ENCODE measurements around the gene TMEM52.

TMEM52 gene

GRCh38 chr1:1929102-1929638, 10.1 kb upstream of the TMEM52 start:
- Histone ChIP-seq H3K27me3 (replicated peaks; ENCODE audit: insufficient read depth, low read length) (peaks cover 72% of the 10 kb centered on the region), H3K4me1 (ENCODE audit: low read length) (no peaks in the 10 kb centered on the region), H4K20me1 (ENCODE audit: insufficient read depth, low read length) (no peaks in the 10 kb centered on the region), H3K79me2 (ENCODE audit: low read length) (no peaks in the 10 kb centered on the region), H3K9me2 (replicated peaks; ENCODE audit: insufficient read depth, low read length) (no peaks in the 10 kb centered on the region), H3K4me3 (ENCODE audit: low read length) (no peak overlapping the region), H3K4me2 (ENCODE audit: low read depth, low read length) (no peak overlapping the region), H3K9me3 (replicated peaks; ENCODE audit: insufficient read depth, low read length) (no peaks in the 10 kb centered on the region), H3K9ac (ENCODE audit: low read length) (no peak overlapping the region), H3F3A (ENCODE audit: insufficient read depth, low read length) (no peaks in the 10 kb centered on the region), H2AFZ (ENCODE audit: low read length) (no peak overlapping the region), H3K27ac (ENCODE audit: low read length) (no peak overlapping the region), H3K36me3 (replicated peaks; ENCODE audit: insufficient read depth, low read length) (no peaks in the 10 kb centered on the region)
- TF ChIP-seq EZH2 (optimal IDR thresholded peaks at IDR 0.05; ENCODE audit: low read depth, low read length) (no peak), CTCF (IDR thresholded peaks at IDR 0.05; ENCODE audit: low read length) (no peak), EZH2phosphoT487 (IDR thresholded peaks at IDR 0.05; ENCODE audit: low read length) (no peak)
- DNase-seq: no peak

- Histone ChIP-seq H3K4me3 (ENCODE audit: low read length) (no peak overlapping the region), H3K27me3 (replicated peaks; ENCODE audit: insufficient read depth, low read length) (peaks cover 69% of the 10 kb centered on the region), H2AFZ (ENCODE audit: low read length) (no peak overlapping the region), H3K36me3 (replicated peaks; ENCODE audit: insufficient read depth, low read length) (no peaks in the 10 kb centered on the region), H4K20me1 (ENCODE audit: insufficient read depth, low read length) (no peaks in the 10 kb centered on the region), H3F3A (ENCODE audit: insufficient read depth, low read length) (no peaks in the 10 kb centered on the region), H3K9ac (ENCODE audit: low read length) (no peak overlapping the region), H3K9me2 (replicated peaks; ENCODE audit: insufficient read depth, low read length) (no peaks in the 10 kb centered on the region), H3K4me2 (ENCODE audit: low read depth, low read length) (no peak overlapping the region), H3K79me2 (ENCODE audit: low read length) (no peaks in the 10 kb centered on the region), H3K27ac (ENCODE audit: low read length) (no peak overlapping the region), H3K9me3 (replicated peaks; ENCODE audit: insufficient read depth, low read length) (no peaks in the 10 kb centered on the region), H3K4me1 (ENCODE audit: low read length) (no peaks in the 10 kb centered on the region)
- no peak for TF ChIP-seq CTCF (IDR thresholded peaks at IDR 0.05; ENCODE audit: low read length)
- TF ChIP-seq EZH2 (optimal IDR thresholded peaks at IDR 0.05; ENCODE audit: low read depth, low read length): no peak
- TF ChIP-seq EZH2phosphoT487 (IDR thresholded peaks at IDR 0.05; ENCODE audit: low read length): no peak
- DNase-seq: no peak
Observed at GRCh38 chr1:1928231-1929101, 9.4 kb upstream of the TMEM52 start.

GRCh38 chr1:1927751-1928150, 8.7 kb upstream of the TMEM52 start:
- Histone ChIP-seq H3K36me3 (replicated peaks; ENCODE audit: insufficient read depth, low read length) (no peaks in the 10 kb centered on the region), H3K4me1 (ENCODE audit: low read length) (no peaks in the 10 kb centered on the region), H2AFZ (ENCODE audit: low read length) (no peak overlapping the region), H4K20me1 (ENCODE audit: insufficient read depth, low read length) (no peaks in the 10 kb centered on the region), H3K9me3 (replicated peaks; ENCODE audit: insufficient read depth, low read length) (no peaks in the 10 kb centered on the region), H3K27ac (ENCODE audit: low read length) (no peak overlapping the region), H3K4me2 (ENCODE audit: low read depth, low read length) (no peak overlapping the region), H3K4me3 (ENCODE audit: low read length) (no peak overlapping the region), H3K27me3 (replicated peaks; ENCODE audit: insufficient read depth, low read length) (peaks cover 71% of the 10 kb centered on the region), H3K9me2 (replicated peaks; ENCODE audit: insufficient read depth, low read length) (no peaks in the 10 kb centered on the region), H3K9ac (ENCODE audit: low read length) (no peak overlapping the region), H3K79me2 (ENCODE audit: low read length) (no peaks in the 10 kb centered on the region), H3F3A (ENCODE audit: insufficient read depth, low read length) (no peaks in the 10 kb centered on the region)
- TF ChIP-seq EZH2 (optimal IDR thresholded peaks at IDR 0.05; ENCODE audit: low read depth, low read length): no peak
- TF ChIP-seq EZH2phosphoT487 (IDR thresholded peaks at IDR 0.05; ENCODE audit: low read length): no peak
- TF ChIP-seq CTCF (IDR thresholded peaks at IDR 0.05; ENCODE audit: low read length): no peak
- DNase-seq: no peak
